Fibroblast of mammary gland (primary cell): ENCODE results near the gene NUBP1.
"Not testable (repeated sequence)": the region's sequence is repeated elsewhere in the genome, so short reads cannot be mapped to it uniquely, and the experiment has no call there.

Source experiments
- DNase-seq: peaks from one replicate; pipeline ENCODE4 v3.0.0-alpha.2; 2010; ENCODE audit warnings: low read depth
- H3K4me3 ChIP-seq: 2 replicates; pipeline ENCODE4 v1.5.1; 2011; ENCODE audit warnings: low read depth, mild to moderate bottlenecking, low read length, moderate library complexity; ENCODE audit not compliant: control insufficient read depth
- TF ChIP-seq, protein P1 (sequence below): conservative IDR thresholded peaks from 2 replicates; pipeline ENCODE4 v1.5.1; 2011; ENCODE audit warnings: low read depth, low read length, inconsistent platforms; ENCODE audit not compliant: control insufficient read depth, insufficient read depth

The NUBP1 gene

DNA sequence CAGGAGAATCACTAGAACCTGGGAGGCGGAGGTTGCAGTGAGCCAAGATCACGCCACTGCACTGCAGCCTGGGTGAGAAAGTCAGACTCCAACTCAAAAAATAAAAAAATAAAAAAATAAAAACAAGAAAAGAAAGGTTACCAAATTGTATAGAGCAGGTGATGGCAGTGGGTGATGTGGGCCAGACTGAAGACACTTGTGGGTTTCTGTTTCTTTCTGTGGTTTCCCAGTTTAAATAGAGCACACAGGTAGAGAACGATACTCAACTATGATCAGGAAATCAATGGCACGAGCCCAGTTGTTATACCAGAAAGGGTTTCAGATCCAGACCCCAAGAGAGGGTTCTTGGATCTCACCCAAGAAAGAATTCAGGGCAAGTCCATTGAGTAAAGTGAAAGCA, 32.6 kb downstream of the NUBP1 start:
- TF ChIP-seq, protein P1, sequence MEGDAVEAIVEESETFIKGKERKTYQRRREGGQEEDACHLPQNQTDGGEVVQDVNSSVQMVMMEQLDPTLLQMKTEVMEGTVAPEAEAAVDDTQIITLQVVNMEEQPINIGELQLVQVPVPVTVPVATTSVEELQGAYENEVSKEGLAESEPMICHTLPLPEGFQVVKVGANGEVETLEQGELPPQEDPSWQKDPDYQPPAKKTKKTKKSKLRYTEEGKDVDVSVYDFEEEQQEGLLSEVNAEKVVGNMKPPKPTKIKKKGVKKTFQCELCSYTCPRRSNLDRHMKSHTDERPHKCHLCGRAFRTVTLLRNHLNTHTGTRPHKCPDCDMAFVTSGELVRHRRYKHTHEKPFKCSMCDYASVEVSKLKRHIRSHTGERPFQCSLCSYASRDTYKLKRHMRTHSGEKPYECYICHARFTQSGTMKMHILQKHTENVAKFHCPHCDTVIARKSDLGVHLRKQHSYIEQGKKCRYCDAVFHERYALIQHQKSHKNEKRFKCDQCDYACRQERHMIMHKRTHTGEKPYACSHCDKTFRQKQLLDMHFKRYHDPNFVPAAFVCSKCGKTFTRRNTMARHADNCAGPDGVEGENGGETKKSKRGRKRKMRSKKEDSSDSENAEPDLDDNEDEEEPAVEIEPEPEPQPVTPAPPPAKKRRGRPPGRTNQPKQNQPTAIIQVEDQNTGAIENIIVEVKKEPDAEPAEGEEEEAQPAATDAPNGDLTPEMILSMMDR: no peak
- no peak overlapping the region for H3K4me3 ChIP-seq
- no peak for DNase-seq

DNA sequence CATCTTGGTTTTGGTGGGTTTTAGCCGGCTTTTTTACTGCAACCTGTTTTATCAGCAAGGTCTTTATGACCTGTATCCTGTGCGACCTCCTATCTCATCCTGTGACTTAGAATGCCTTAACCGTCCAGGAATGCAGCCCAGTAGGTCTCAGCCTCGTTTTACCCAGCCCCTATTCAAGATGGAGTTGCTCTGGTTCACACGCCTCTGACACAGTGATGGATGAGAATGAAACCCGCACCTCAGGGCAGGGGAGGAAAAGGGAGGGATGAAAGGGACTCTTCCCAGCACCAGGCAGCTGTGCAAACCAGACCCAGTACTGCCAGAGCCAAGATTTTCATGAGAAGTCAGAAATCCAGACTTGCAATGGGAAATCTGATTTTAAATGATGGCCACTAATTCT, 33.3 kb downstream of the NUBP1 start:
- not testable (repeated sequence) for DNase-seq, H3K4me3 ChIP-seq

DNA sequence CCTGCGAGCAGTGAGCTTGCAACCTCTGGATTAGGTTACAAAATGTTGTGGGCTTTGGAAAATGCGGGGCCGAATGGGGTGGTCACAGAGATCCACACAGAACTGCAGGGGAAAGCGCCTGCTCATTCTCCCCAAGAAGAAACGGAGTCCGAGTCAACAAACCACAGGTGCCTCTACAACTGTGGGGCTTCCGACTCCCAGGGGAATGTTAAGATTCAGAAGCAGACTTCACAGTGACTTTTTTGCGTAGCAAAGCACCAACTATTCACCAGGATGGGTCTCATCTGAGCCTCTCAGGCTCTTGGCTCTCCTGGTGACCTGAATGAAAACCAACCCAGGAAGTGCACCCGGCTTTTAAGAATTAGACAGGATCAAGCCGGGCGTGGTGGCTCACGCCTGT, 33.7 kb downstream of the NUBP1 start:
- no peak for DNase-seq
- no peak overlapping the region for H3K4me3 ChIP-seq
- TF ChIP-seq, protein P1: no peak

DNA sequence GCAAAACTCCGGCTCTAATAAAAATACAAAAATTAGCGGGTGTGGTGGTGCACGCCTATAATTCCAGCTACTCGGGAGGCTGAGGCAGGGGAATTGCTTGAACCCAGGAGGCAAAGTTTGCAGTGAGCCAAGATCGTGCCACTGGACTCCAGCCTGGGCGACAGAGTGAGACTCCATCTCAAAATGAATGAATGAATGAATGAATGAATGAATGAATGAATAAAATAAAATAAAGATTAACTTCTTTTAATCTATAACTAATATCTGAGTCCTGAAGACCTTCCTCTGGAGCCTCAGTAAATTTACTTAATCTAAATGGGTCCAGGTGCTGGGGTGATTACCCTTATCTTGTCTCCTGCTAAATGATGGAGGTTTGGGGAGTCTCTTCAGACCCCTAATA, 36.3 kb downstream of the NUBP1 start:
- not testable (repeated sequence) for H3K4me3 ChIP-seq, DNase-seq

DNA sequence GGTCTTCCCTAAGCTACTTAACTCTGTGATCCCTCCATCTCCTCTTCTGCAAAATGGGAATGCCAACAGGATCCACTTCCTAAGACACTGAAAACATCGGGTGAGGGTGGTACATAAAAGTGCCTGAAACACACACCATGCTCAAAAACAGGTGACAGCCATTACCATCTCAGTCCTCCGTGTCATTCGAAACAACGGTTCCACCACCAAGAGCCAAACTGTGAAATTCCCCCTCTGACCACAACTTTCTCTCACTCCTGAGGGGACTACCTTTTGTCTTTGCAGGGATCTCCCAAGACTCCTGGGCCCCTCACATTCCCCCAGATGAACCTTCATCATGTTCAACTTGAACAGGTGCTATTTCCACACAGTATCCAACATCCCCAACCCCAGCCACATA, 37.0 kb downstream of the NUBP1 start:
- H3K4me3 ChIP-seq: no peak overlapping the region
- DNase-seq: no peak
- TF ChIP-seq, protein P1: no peak

DNA sequence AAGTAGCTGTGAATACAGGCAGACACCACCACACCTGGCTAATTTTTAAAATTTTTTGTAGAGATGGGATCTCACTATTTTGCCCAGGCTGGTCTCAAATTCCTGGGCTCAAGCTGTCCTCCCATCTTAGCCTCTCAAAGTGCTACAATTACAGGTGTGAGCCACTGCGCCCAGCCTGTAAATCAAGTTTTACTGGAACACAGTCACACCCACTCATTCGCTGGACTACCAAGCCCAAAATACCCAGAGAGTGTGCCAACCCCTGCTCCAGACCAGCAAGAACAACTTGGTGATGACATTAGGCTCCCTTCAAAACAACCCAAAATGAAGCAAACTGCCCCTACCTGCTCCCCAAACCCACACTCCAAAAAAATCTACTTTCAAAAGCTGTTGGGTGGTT, 39.0 kb downstream of the NUBP1 start:
- DNase-seq: no peak
- TF ChIP-seq, protein P1: no peak
- H3K4me3 ChIP-seq: no peak overlapping the region

DNA sequence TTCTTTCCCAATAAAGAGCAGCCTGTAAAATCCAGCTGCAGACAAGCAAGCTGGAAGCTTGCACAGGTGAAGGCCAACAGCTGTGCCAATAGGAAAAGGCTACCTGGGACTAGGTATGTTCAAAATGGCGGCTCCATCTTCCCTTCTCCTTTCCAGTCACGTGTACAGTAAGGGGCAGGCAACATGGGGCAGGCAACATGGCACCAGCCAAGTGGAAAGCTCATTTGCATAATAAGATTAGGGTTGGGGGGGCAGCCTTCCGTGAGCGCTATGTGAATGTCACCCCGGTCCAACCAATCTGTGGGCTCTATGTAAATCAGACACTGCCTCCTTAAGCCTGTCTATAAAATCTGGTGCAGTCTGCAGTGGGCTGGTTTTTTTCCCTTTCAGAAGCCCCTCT, 43.7 kb downstream of the NUBP1 start:
- H3K4me3 ChIP-seq: no peak overlapping the region
- DNase-seq: no peak
- TF ChIP-seq, protein P1: no peak

DNA sequence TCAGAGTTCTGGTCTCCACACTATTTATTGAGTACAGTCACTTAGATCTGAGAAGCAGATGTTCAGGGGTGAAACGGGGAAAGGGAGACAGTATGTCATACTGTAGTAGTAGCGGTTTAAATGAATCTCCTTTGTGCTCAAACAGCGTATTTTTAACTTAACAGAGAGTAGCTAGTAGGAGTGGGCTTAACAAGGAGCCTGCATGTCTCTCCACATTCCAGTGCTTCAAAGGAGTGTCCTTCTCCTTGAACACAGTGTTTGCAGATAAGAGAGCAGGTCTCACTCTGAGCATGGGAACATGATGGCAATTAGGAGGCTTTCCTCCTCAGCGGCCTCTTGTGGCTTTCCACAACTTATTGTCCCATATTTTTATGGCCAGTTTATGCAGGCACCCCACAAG, 45.0 kb downstream of the NUBP1 start:
- DNase-seq, H3K4me3 ChIP-seq: not testable (repeated sequence)

DNA sequence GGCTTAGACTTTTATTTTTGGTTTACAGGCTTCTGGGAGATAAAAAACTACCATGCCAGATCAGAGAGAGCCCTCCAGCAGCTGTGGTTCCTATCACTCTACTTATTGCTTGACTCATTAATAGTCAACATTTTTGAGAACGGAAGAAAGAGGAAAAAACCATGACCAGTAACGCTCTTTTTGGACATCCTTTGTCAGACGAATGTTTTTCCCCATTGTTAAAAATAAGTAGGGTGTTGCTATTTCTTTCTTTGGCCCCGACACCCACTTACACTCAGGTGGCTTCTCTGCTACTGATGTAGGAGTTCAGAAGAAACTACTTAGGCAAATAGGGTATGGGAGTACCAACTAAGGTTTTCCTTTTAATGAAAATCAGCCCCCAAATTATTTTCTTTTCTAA, 47.4 kb downstream of the NUBP1 start:
- TF ChIP-seq, protein P1: no peak
- DNase-seq: no peak
- H3K4me3 ChIP-seq: no peak overlapping the region
